H1 (cell line): ENCODE results near the gene KBTBD2. TPM values are rescaled to one million over a fixed set of nuclear protein-coding genes. Genes with fewer than 3 reads are reported as not detected.

Experiments
- polyA plus RNA-seq, 7 experiments: library from polyadenylated mRNA; depleted of rRNA in 3 of 7; stranded (reverse) in 5 of 7; unstranded in 2 of 7; fragments of >200 nt in 5 of 7; fragments of 200-250 nt in 2 of 7; gene quantifications; 1 replicate in 5 of 7; 2 replicates in 1 of 7; 4 replicates in 1 of 7; pipeline versions ENCODE4 v1.2.1 to v1.2.3, GENCODE V29; 2011 to 2013; ENCODE audit warnings: missing spikeins in 2 of 7, mixed read lengths in 2 of 7
- total RNA-seq: library from RNA; stranded (reverse); fragmentation: NEBNext Ultra II Directional; extraction: Animal tissue kit (Norgen Biotek cat#: 25700); gene quantifications from 2 replicates; pipeline ENCODE4 v1.2.1, GENCODE V29; 2021

The KBTBD2 gene
- total and polyA plus RNA-seq, 2 of the 8 experiments (the other 6 are each of a cell fraction or from before 2014, with no cell fraction given) = 13.1 to 25.7 TPM

Other genes with a start within 250 kb of the KBTBD2 start
- gene FKBP9, start 65.7 kb upstream of the KBTBD2 start, total RNA-seq = 9.9 and 10.1 TPM in 2 replicates
- gene FKBP9, start 65.7 kb upstream of the KBTBD2 start, polyA plus RNA-seq (2011; rRNA removed) = 7.2 and 7.9 TPM in 2 replicates
- 22.7 and 23.0 TPM in 2 replicates for gene NT5C3A, start 171.0 kb upstream of the KBTBD2 start, total RNA-seq
- gene NT5C3A, start 171.0 kb upstream of the KBTBD2 start, polyA plus RNA-seq (2011; rRNA removed) = 4.4 and 7.5 TPM in 2 replicates
- gene RP9, start 217.6 kb upstream of the KBTBD2 start, total RNA-seq = 11.9 and 12.4 TPM in 2 replicates
- 11.0 TPM in 2 replicates for gene RP9, start 217.6 kb upstream of the KBTBD2 start, polyA plus RNA-seq (2011; rRNA removed)
- 22.3 and 27.2 TPM in 2 replicates for gene BBS9, start 237.8 kb upstream of the KBTBD2 start, total RNA-seq
- gene BBS9, start 237.8 kb upstream of the KBTBD2 start, polyA plus RNA-seq (2011; rRNA removed) = 25.0 and 37.0 TPM in 2 replicates